ENCODE data around the gene MFSD6.
"Not testable (repeated sequence)": the region's sequence is repeated elsewhere in the genome, so short reads cannot be mapped to it uniquely, and the experiment has no call there.

Gene MFSD6

GRCh38 chr2:190501702-190502407 lies 93.7 kb downstream of the MFSD6 start:
- no peak for DNase-seq (ENCODE audit: low read depth in 3 of 3)

GRCh38 chr2:190503088-190503487 lies 94.9 kb downstream of the MFSD6 start:
- no peak for DNase-seq (ENCODE audit: low read depth in 3 of 3)

GRCh38 chr2:190504912-190505311 lies 96.8 kb downstream of the MFSD6 start:
- no peak for DNase-seq (ENCODE audit: low read depth in 3 of 3)

- no peak for DNase-seq (ENCODE audit: low read depth in 3 of 3)
Measured at GRCh38 chr2:190505696-190506095, 97.5 kb downstream of the MFSD6 start.

- DNase-seq (ENCODE audit: low read depth in 3 of 3): no peak
Measured at GRCh38 chr2:190506666-190507065, 98.5 kb downstream of the MFSD6 start.

GRCh38 chr2:190507135-190507534 lies 99.0 kb downstream of the MFSD6 start:
- DNase-seq (ENCODE audit: low read depth in 3 of 3): no peak

GRCh38 chr2:190509895-190510294 lies 101.7 kb downstream of the MFSD6 start:
- DNase-seq (ENCODE audit: low read depth in 3 of 3): not testable (repeated sequence)

GRCh38 chr2:190511104-190511503 lies 102.9 kb downstream of the MFSD6 start:
- DNase-seq (ENCODE audit: low read depth in 3 of 3): no peak

- DNase-seq (ENCODE audit: low read depth in 3 of 3): no peak
Measured at GRCh38 chr2:190512539-190513095, 104.5 kb downstream of the MFSD6 start.

- no peak for DNase-seq (ENCODE audit: low read depth in 3 of 3)
Measured at GRCh38 chr2:190513877-190514276, 105.7 kb downstream of the MFSD6 start.

- DNase-seq (ENCODE audit: low read depth in 3 of 3): no peak
Measured at GRCh38 chr2:190514676-190515075, 106.5 kb downstream of the MFSD6 start.

- no peak for DNase-seq (ENCODE audit: low read depth in 3 of 3)
Measured at GRCh38 chr2:190515687-190516086, 107.5 kb downstream of the MFSD6 start.

- no peak for DNase-seq (ENCODE audit: low read depth in 3 of 3)
Measured at GRCh38 chr2:190517468-190517867, 109.3 kb downstream of the MFSD6 start.

GRCh38 chr2:190519975-190520767 lies 112.0 kb downstream of the MFSD6 start:
- DNase-seq (ENCODE audit: low read depth in 3 of 3): no peak

GRCh38 chr2:190524928-190525327 lies 116.8 kb downstream of the MFSD6 start:
- no peak for DNase-seq (ENCODE audit: low read depth in 3 of 3)

GRCh38 chr2:190526105-190526750 lies 118.1 kb downstream of the MFSD6 start:
- DNase-seq (ENCODE audit: low read depth in 3 of 3): no peak

- no peak for DNase-seq (ENCODE audit: low read depth in 3 of 3)
Measured at GRCh38 chr2:190527214-190527613, 119.1 kb downstream of the MFSD6 start.

GRCh38 chr2:190527918-190528317 lies 119.8 kb downstream of the MFSD6 start:
- DNase-seq (ENCODE audit: low read depth in 3 of 3): no peak

GRCh38 chr2:190528521-190529001 lies 120.4 kb downstream of the MFSD6 start:
- DNase-seq (ENCODE audit: low read depth in 3 of 3): no peak

- no peak for DNase-seq (ENCODE audit: low read depth in 3 of 3)
Measured at GRCh38 chr2:190529486-190530247, 121.5 kb downstream of the MFSD6 start.

GRCh38 chr2:190530248-190530900 lies 122.2 kb downstream of the MFSD6 start:
- DNase-seq (ENCODE audit: low read depth in 3 of 3): no peak
